Keratinocyte (primary cell): ENCODE measurements around the gene REN. TPM values are rescaled to one million over a fixed set of nuclear protein-coding genes. Genes with fewer than 3 reads are reported as not detected.

ENCODE experiments used
- DNase-seq: peaks from one replicate; pipeline ENCODE4 v3.0.0-alpha.2; 2011; ENCODE audit warnings: low read depth, missing footprints, low spot score
- FAIRE-seq: peaks from 2 replicates; lab custom pipeline; 2011; peaks lifted over from hg19 to GRCh38; lab: Jason Lieb, UNC
- H2AFZ ChIP-seq: 2 replicates; pipeline ENCODE4 v1.6.0; 2012; ENCODE audit warnings: low read length, control low read depth, inconsistent platforms; ENCODE audit not compliant: control insufficient read depth
- H3K27ac ChIP-seq: 2 replicates; pipeline ENCODE4 v1.5.1; 2011; ENCODE audit warnings: low read length; ENCODE audit not compliant: control insufficient read depth, insufficient read depth
- H3K27me3 ChIP-seq: 3 replicates; pipeline ENCODE4 v1.6.0; 2011; ENCODE audit warnings: low read length; ENCODE audit not compliant: control insufficient read depth, insufficient read depth; ENCODE audit errors: extremely low read depth
- H3K36me3 ChIP-seq, 2 experiments: 2 replicates in 1 of 2; 3 replicates in 1 of 2; pipeline ENCODE4 v1.5.1; 2011; ENCODE audit warnings: low read length in 2 of 2, mild to moderate bottlenecking in 1 of 2; ENCODE audit not compliant: control insufficient read depth in 2 of 2, insufficient read depth in 2 of 2; ENCODE audit errors: extremely low read depth in 1 of 2
- H3K4me1 ChIP-seq: 3 replicates; pipeline ENCODE4 v1.5.1; 2011; ENCODE audit warnings: low read length; ENCODE audit not compliant: control insufficient read depth, insufficient read depth; ENCODE audit errors: extremely low read depth
- H3K4me2 ChIP-seq: 3 replicates; pipeline ENCODE4 v1.6.0; 2011; ENCODE audit warnings: low read depth, low read length; ENCODE audit not compliant: control insufficient read depth, insufficient read depth; ENCODE audit errors: extremely low read depth
- H3K4me3 ChIP-seq, 3 experiments: fragments of 200-600 bp in 1 of 3; sonication (generic) in 1 of 3; 2 replicates in 2 of 3; 3 replicates in 1 of 3; pipeline ENCODE4 v1.5.1; 2011 to 2016; ENCODE audit warnings: low read length in 3 of 3, mild to moderate bottlenecking in 3 of 3, control low read depth in 2 of 3, inconsistent platforms in 1 of 3, low read depth in 1 of 3, mixed read lengths in 1 of 3, mixed run types in 1 of 3, moderate library complexity in 1 of 3; ENCODE audit not compliant: control insufficient read depth in 2 of 3, insufficient read depth in 2 of 3; ENCODE audit errors: extremely low read depth in 1 of 3
- H3K79me2 ChIP-seq: 2 replicates; pipeline ENCODE4 v1.6.0; 2012; ENCODE audit warnings: low read length; ENCODE audit not compliant: control insufficient read depth, insufficient read depth
- H3K9ac ChIP-seq: 3 replicates; pipeline ENCODE4 v1.6.0; 2011; ENCODE audit warnings: low read length; ENCODE audit not compliant: control insufficient read depth, insufficient read depth; ENCODE audit errors: extremely low read depth
- H3K9me1 ChIP-seq: 3 replicates; pipeline ENCODE4 v1.6.0; 2011; ENCODE audit warnings: low read length; ENCODE audit not compliant: control insufficient read depth, insufficient read depth; ENCODE audit errors: extremely low read depth
- H3K9me3 ChIP-seq: 2 replicates; pipeline ENCODE4 v1.5.1; 2012; ENCODE audit warnings: low read depth, low read length; ENCODE audit not compliant: control insufficient read depth
- H4K20me1 ChIP-seq: 3 replicates; pipeline ENCODE4 v1.6.0; 2011; ENCODE audit warnings: low read length; ENCODE audit not compliant: control insufficient read depth, insufficient read depth; ENCODE audit errors: extremely low read depth
- EZH2 ChIP-seq: IDR thresholded peaks from one replicate; pipeline ENCODE4 v1.6.1; 2012; ENCODE audit warnings: inconsistent platforms, mild to moderate bottlenecking, low read length, moderate library complexity
- dilution Hi-C: fragments of 300-500 bp; cut with MboI; formaldehyde crosslinking; loops from one replicate; pipeline ENCODE4 v1.7.0; 2020; ENCODE audit warnings: low sequenced_read_pairs; ENCODE audit not compliant: extremely low pct_ligation_motif_present
- polyA plus RNA-seq, 5 experiments: library from polyadenylated mRNA; depleted of rRNA in 3 of 5; stranded (reverse) in 3 of 5; stranded (forward) in 1 of 5; unstranded in 1 of 5; fragments of >200 nt; gene quantifications; 1 replicate in 1 of 5; 2 replicates in 3 of 5; 3 replicates in 1 of 5; pipeline versions ENCODE4 v1.2.1 to v1.2.3, GENCODE V29; 2011 to 2012; ENCODE audit warnings: missing spikeins in 2 of 5, low read depth in 1 of 5, low replicate concordance in 1 of 5
- TF ChIP-seq, protein P1 (sequence below), 3 experiments: IDR thresholded peaks in 1 of 3; conservative IDR thresholded peaks in 1 of 3; optimal IDR thresholded peaks in 1 of 3; 2 replicates in 2 of 3; 3 replicates in 1 of 3; pipeline versions ENCODE3 to v1.5.1; 2011; ENCODE audit warnings: low read length in 3 of 3, mild to moderate bottlenecking in 3 of 3, moderate library complexity in 2 of 3, control low read depth in 1 of 3, inconsistent platforms in 1 of 3; ENCODE audit not compliant: insufficient read depth in 2 of 3; ENCODE audit errors: extremely low read depth in 1 of 3

Gene REN
- polyA plus RNA-seq, 1 donor (not counting 4 experiments of a cell fraction or from before 2014, with no cell fraction given), result not detected

DNA sequence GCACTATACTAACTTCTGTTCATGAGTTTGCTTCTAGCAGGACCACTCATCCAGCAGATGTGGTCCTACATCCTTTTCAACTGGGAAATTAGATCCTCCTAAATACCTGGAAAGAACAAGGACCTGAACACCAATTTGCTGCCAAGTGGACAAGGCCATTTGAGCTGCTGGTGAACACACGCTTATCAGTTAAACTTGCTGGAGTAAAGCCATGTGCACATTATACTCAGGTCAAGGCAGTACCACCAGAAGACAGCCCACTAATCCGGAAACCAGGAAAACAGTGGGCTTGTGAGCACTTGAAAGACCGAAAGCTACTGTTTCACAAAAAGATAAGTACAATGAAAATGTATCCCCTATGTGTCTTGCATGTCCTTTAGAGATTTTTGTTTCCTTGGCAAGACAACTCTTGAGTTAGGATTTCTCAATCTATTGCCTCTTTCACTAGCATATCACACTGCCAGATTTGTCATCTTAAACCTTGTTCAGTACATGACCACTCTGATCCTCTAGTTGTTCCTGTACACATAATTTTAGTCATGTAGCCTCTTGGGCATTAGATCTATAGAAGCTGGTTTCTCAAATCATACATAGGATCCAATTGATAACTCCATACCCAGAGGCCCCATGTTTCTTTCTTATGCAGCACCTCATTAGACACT is 4.5 kb upstream of the REN start:
- no peaks in the 10 kb centered on the region for H3K79me2 ChIP-seq

DNA sequence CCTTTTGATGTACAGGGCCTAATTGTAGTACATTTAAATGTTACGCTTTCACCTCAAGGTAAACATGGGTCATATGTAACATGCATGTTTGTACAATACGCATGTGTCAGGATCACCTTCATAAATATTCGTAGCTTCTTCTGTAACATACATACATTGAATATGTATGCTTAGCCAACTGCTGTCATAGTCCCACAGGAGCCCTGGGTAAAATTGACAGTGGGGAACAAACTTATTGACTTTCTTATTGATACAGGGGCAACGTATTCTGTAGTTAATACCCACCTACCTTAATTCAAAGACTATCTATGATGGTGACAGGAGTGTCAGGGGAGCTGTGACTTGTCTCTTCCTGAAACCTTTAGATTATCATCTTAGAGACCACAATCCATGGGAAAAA is 3.7 kb upstream of the REN start:
- H3K9me1 ChIP-seq, result no peaks in the 10 kb centered on the region
- no peak overlapping the region for H2AFZ ChIP-seq
- TF ChIP-seq, protein P1, sequence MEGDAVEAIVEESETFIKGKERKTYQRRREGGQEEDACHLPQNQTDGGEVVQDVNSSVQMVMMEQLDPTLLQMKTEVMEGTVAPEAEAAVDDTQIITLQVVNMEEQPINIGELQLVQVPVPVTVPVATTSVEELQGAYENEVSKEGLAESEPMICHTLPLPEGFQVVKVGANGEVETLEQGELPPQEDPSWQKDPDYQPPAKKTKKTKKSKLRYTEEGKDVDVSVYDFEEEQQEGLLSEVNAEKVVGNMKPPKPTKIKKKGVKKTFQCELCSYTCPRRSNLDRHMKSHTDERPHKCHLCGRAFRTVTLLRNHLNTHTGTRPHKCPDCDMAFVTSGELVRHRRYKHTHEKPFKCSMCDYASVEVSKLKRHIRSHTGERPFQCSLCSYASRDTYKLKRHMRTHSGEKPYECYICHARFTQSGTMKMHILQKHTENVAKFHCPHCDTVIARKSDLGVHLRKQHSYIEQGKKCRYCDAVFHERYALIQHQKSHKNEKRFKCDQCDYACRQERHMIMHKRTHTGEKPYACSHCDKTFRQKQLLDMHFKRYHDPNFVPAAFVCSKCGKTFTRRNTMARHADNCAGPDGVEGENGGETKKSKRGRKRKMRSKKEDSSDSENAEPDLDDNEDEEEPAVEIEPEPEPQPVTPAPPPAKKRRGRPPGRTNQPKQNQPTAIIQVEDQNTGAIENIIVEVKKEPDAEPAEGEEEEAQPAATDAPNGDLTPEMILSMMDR (optimal IDR thresholded peaks at IDR 0.05 in 1 of 3, IDR thresholded peaks at IDR 0.05 in 1 of 3, conservative IDR thresholded peaks at IDR 0.05 in 1 of 3; ENCODE audit: extremely low read depth in 1 of 3, insufficient read depth in 2 of 3, low read length in 3 of 3), result no peak
- no peak for TF ChIP-seq EZH2
- no peak overlapping the region for H3K4me2 ChIP-seq
- no peaks in the 10 kb centered on the region for H4K20me1 ChIP-seq
- dilution Hi-C loops, result no loop called here
- H3K9ac ChIP-seq, result no peak overlapping the region
- H3K9me3 ChIP-seq, result peaks cover 6% of the 10 kb centered on the region
- no peak for FAIRE-seq
- H3K4me3 ChIP-seq, result no peak overlapping the region
- DNase-seq, result no peak
- peaks cover 19% of the 10 kb centered on the region for H3K4me1 ChIP-seq
- no peak overlapping the region for H3K27ac ChIP-seq
- no peaks in the 10 kb centered on the region for H3K36me3 ChIP-seq
- no peaks in the 10 kb centered on the region for H3K79me2 ChIP-seq
- H3K27me3 ChIP-seq, result no peaks in the 10 kb centered on the region

More for the DNA sequence above, 4.5 kb upstream of the REN start:
- no peak overlapping the region for H3K27ac ChIP-seq
- no peak for DNase-seq
- no peaks in the 10 kb centered on the region for H3K9me1 ChIP-seq
- no peak for TF ChIP-seq EZH2
- TF ChIP-seq, protein P1 (optimal IDR thresholded peaks at IDR 0.05 in 1 of 3, IDR thresholded peaks at IDR 0.05 in 1 of 3, conservative IDR thresholded peaks at IDR 0.05 in 1 of 3; ENCODE audit: extremely low read depth in 1 of 3, insufficient read depth in 2 of 3, low read length in 3 of 3), result no peak
- FAIRE-seq, result no peak
- peaks cover 19% of the 10 kb centered on the region for H3K4me1 ChIP-seq
- H2AFZ ChIP-seq, result no peak overlapping the region
- H4K20me1 ChIP-seq, result no peaks in the 10 kb centered on the region
- peaks cover 6% of the 10 kb centered on the region for H3K9me3 ChIP-seq
- H3K27me3 ChIP-seq, result no peaks in the 10 kb centered on the region
- dilution Hi-C loops, result no loop called here
- no peak overlapping the region for H3K4me2 ChIP-seq
- H3K36me3 ChIP-seq, result no peaks in the 10 kb centered on the region
- no peak overlapping the region for H3K9ac ChIP-seq
- H3K4me3 ChIP-seq, result no peak overlapping the region
